LHCN-M2 (cell line): ENCODE data around the gene ZGLP1. TPM values are rescaled to one million over a fixed set of nuclear protein-coding genes. Genes with fewer than 3 reads are reported as not detected.
A peak's percentile ranks its signal among the peaks of the same experiment; 100 is the strongest.
"Not testable (repeated sequence)": the region's sequence is repeated elsewhere in the genome, so short reads cannot be mapped to it uniquely, and the experiment has no call there.

Source experiments
- DNase-seq: peaks from one replicate; pipeline ENCODE4 v3.0.0-alpha.2; 2012; ENCODE audit warnings: low read depth
- polyA plus RNA-seq: library from polyadenylated mRNA; unstranded; fragments of >200 nt; gene quantifications from one replicate; pipeline ENCODE4 v1.2.1, GENCODE V29; 2012; ENCODE audit warnings: missing spikeins
- total RNA-seq: library from RNA; depleted of rRNA; stranded (reverse); fragments of >200 nt; gene quantifications from 2 replicates; pipeline ENCODE4 v1.2.3, GENCODE V29; 2014; rRNA removed

ZGLP1 gene
- 1.9 and 3.4 TPM in 2 replicates for total RNA-seq
- 2.1 TPM for polyA plus RNA-seq

DNA sequence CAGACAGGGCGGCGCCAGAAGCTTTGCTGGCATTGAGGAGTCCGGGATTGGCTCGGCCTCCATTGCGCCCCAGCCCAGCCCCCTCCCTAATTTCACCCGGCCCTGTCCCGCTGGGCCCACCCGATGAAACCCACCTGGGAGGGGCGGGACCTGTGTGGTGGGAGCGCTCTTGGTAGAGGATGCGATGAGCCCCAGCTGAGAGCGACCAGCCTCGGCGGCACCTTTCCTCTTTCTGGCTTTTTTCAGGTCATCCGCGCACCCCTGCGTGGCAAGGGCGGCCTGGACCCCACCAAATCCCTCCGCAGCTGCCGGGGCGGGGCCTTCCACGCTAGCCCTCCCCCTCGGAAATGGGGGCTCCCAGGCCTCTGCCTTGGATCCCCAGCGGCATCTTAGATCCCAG is at the start of gene ZGLP1:
Gene ZGLP1 (minus strand): TSS at position 393 of the 400 bp plus-strand sequence.
- no peak for DNase-seq

DNA sequence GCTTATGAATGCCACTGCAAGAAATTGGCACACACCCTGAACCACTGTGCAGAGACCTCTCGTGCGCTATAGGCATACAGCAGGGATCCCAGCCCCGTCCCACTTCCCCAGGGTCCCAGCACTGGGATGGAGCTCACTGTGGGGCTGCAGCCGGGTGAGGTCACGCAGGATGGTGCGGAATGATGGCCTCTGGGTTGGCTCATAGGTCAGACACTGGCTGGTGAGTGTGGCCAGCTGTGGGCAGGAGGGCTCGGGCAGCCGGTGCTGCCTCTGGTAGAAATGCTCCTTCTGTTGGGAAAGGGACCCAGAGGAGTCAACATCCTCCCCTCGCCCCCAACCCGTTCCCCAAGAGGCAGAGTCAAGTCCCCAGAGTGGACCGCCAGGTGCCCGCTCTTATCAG is 46.8 kb upstream of the ZGLP1 start:
- no peak for DNase-seq

- no peak for DNase-seq
Observed at GRCh38 chr19:10353793-10354391, 44.3 kb upstream of the ZGLP1 start.

- no peak for DNase-seq
Observed at GRCh38 chr19:10352764-10353671, 43.4 kb upstream of the ZGLP1 start.

GRCh38 chr19:10346509-10346908 is 36.9 kb upstream of the ZGLP1 start:
- no peak for DNase-seq

DNA sequence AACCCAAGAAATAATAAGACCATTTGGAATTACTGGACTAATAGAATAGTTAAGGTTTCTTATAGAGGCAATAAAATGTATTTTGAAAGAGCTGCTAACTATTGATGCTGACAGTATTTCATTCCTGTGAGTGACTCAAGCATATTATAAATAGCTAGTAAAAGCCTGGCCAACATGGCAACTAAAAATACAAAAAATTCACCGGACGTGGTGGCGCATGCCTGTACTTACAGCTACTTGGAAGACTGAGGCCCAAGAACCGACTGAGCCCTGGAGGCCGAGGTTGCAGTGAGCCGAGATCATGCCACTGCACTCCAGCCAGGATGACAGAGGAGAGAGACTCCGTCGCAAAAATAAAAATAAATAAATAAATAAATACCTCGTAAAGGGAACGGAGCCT is 35.2 kb upstream of the ZGLP1 start:
- no peak for DNase-seq

GRCh38 chr19:10343495-10343894 is 33.9 kb upstream of the ZGLP1 start:
- DNase-seq, result no peak

- no peak for DNase-seq
Observed at GRCh38 chr19:10339977-10340376, 30.4 kb upstream of the ZGLP1 start.

GRCh38 chr19:10339380-10339960 is 29.9 kb upstream of the ZGLP1 start, which contains the start of gene ICAM3:
Gene ICAM3, minus strand, starts transcription at chr19:10339624. Its CDS starts 10 bp downstream, at chr19:10339614.
- no peak for DNase-seq

DNA sequence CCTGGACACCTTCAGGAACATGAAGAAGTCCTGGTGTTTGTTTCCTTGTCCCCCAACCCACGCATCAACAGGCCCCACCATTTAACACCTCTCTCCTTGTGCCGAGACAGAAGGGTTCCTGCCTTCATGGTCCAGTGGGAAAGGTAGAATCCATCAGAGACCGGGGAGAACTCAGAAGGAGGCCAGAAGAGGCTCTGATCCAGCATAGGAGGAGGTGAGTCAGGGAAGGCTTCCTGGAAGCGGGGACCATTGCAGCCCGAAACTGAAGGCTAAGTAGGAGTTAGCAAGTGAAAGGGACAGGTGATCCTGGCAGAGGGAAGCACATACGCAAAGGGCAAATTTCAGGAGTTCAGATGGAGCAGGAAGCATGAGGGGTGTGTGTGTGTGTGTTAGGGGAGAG is 29.3 kb upstream of the ZGLP1 start:
- no peak for DNase-seq

GRCh38 chr19:10336725-10337124 is 27.1 kb upstream of the ZGLP1 start:
- DNase-seq, result not testable (repeated sequence)

DNA sequence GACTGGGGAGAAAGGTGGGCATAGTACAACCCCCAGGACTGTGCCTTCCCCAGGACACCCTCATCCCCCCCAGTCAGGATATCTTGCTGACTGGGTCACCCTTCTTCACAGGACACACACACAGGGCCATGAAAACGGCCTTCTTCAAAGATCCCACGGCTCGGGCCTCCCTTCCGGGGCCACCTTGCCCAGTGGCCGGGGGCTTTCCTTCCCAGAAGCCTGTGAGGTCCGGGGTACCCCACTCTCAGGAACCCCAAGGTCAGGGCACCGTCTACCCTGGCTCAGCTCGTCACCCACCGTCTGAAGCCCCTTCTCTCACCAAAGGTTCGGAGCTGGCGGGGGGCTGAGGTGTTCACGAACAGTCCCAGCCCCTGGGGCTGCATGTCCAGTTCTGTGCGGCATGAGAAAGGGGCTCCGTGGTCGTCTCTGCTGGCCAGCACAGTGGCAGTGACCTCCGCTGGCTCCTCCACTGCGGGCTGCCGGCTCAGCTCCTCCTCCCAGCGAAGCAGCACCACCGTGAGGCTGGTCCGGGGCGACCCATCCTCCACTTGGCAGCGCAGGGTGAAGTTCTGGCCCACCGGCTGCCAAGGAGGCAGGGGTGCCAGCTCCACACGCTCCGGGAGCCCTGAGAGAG is 25.9 kb upstream of the ZGLP1 start:
- no peak for DNase-seq

DNA sequence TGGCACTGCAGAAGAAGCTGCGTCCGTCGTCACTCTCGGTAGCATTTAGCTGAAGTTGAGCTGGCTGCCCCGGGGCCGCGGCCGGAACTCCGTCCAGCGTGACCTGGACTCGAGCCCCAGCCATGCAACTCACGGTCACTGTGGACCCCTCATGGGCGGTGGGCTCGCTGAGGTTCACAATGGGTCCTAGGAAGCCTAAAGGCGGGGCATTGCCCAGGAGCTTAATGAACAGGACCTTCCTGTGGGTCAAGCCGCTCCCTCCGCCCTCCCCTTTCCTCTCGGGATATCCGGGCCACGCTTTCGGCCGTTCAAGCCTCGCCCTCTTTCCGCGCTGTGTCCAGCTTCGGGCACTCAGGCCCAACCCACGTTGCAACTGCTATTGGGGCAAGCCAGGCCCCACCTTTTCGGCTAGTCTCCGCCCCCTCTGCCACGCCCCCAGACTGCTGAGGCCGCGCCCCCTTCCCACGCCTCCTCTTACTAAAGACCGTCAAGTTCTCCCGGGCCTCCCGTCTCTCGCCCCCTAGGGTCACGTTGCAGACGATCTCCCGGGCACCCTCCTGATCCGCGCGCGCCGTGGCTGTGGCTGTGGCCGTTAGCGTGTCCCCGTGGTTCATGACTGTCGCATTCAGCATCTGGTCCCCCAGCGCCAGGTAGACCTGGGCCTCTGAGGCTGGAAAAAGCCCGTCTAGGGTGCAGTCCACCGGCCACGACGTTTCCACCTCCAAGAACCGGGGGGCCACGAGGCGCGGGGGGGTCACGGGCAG is 25.2 kb upstream of the ZGLP1 start:
- DNase-seq, result peak; percentile 94

- no peak for DNase-seq
Observed at GRCh38 chr19:10333758-10334587, 24.4 kb upstream of the ZGLP1 start.

DNA sequence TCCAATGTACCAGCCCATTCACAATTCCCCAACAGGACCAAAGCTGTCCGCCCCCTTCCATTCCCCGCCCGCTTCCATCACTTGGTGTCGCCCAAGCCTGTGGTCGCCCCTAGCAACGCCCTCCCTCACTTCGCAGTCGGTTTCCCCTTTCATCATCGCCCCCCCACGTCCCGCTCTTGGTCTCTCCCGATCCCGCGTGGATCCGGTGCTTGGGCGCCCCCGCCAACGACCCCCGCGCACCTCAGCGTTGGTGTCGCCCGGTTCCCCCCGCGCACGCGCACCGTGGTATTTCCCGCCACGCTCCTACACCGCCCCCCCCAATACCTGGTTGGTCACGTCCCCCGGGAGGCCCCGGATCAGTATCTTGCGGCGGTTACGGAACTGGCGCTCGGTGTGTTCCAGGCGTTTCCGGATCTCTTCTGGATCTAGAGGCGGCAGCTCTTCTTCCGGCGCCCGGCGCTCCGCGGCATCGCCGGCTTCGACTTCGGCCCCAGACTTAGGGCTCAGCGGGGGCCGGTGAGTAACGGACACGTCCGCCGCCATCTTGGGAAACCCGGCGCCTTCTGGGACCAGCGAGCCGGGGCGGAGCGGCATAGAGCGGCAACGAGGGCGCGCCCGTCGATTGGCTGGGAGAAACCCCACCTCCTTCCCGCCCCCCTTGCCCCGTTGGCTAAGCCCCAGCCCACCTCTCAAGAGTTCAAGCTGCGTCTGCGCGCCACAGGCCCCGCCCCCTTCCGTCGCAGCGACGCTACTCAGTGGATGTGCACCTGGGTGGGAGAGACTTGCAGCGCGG is 23.5 kb upstream of the ZGLP1 start, which contains the start of gene RAVER1:
Gene RAVER1 (minus strand): TSS at position 565 of the 793 bp plus-strand sequence. CDS start 22 bp downstream, at position 543.
- peak; percentile 96 for DNase-seq

GRCh38 chr19:10332158-10332964 is 22.7 kb upstream of the ZGLP1 start:
- DNase-seq, result no peak

- no peak for DNase-seq
Observed at GRCh38 chr19:10329555-10329954, 19.9 kb upstream of the ZGLP1 start.
